Activated CD4-positive, alpha-beta T cell treated with anti-CD3 and anti-CD28 coated beads for 1 hour (primary cell): ENCODE results near the gene PTPN1.

Source experiments
- DNase-seq: peaks from one replicate; pipeline ENCODE4 v3.0.0-alpha.2; 2020

Gene PTPN1

DNA sequence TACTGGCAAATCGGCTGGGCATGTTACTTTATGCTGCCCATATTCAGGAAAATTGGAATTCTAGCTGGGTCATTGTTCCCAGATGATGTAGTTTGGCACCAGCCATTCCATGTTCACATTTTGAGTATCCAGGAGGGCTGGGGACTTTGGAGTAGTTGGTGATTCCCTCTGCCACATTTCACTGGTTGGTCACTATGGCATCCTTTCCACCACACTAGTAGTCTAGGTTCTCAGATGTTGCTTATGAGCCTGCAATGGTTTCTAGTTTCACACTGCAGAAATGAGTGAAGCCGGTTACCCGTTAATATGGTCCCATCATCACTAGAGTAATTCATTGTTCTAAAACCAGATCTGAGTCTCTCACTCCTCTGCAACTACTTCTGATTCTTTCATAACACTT lies 4.6 kb downstream of the PTPN1 start:
- no peak for DNase-seq

DNA sequence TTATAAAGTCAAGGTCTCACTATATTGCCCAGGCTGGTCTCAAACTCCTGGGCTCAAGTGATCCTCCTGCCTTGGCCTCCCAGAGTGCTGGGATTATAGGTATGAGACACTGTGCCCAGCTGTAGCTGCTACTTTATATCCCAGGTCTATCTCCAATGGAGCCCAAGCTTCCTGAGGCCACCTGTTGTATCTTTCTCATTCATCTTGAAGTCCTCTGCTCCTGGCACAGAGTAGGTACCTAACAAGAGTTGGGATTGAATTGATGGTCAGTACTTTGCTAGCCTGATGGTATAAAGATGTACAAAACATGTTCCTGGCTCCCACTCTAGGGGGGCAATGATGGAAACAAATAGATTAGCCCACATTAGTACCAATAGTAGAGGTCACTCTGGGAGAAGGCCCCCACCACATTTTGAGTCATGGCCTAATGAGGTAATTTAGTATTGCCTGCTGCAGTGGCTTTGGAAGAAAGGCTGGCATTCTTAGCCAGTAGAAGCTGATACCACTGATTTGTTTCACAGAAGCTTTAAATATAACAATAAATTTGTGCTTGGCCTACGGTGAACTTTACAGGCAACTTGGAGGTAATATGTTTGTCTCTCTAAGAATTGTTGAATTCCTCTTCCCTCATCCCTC lies 5.4 kb downstream of the PTPN1 start:
- DNase-seq, result no peak

DNA sequence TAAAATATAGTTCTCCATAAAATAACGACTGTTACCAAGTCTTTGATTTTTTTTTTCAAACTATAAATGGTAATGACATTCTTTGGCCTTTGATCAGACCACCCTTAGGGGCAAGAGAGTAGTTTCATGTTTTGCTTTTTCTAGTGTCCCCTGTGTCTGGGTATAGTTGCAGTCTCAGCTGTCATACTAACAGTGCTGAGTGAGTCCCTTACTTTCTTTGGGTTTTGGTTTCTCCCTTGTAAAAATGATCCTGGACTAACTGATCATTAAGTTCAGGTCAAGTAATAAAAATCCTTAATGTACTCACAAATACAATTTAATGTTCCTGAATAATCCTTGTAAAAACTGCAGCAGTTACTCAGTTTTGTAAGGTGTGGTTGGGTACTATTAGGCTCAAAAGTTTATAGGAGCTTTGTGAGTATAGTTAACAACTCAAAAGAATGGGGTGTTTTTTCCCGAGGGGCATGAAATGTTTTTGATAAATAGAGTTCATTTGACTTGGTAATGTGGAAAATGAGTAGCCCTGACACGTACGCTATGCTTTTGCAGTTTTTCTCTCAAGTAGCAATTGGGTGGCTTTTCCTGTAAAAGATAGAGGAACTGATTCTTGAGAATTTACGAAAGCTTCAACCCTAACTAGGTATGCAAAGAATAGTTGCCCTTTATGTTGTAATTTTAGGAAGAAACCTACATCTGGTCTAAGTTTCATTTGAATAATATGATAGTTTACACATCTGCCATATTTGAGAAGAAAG lies 6.2 kb downstream of the PTPN1 start:
- DNase-seq, result no peak

DNA sequence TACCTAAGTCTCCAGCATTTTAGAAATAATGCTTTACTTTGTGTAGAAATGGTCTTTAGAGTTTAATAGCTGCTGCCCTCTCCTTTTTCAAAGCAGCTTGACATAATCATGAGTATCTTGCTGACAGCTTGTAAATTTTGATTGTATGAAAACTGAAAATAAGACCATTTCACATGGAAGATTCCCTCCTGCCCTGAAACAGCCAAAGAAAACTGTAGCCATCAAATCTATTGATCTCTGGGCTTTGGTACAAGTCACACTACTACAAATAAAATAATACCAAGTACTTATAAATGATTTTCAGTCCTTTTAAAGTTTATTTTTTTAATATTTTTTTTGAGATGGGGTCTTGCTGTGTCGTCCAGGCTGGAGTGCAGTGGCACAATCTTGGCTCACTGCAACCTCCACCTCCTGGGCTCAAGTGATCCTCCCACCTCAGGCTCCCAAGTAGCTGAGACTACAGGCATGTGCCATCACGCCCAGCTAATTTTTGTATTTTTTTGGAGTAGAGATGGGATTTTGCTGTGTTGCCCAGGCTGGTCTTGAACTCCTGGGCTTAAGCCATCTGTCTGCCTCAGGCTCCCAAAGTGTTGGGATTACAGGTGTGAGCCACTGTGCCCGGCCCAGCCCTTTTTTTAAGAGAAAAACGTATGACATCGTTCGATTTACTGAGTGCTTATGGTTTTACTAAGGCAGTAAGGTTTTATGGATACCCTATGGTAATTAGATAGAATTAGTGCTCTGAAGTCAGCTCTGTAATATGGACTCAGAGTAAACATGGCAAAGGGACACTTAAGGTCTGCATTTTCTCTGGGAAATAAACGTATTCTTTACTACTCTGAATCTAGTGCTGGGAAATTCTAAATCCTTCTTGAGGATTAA lies 7.0 kb downstream of the PTPN1 start:
- no peak for DNase-seq

DNA sequence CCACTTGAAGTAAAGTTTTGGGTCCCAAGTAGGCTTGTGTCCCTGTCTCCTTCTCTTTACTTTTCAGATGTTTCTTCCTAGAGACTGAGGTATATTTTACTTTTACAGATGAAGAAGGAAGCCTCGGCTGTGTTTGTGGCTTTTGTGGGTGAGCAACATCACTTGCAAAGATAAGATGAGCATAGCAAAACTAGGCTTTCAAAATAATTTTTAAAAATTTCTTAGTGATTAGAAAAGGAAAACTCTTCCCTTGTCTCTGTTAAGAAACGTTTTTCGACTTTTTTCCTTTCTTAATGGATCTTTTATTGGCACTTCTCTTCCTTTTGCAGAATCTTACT lies 7.6 kb downstream of the PTPN1 start:
- DNase-seq, result no peak

DNA sequence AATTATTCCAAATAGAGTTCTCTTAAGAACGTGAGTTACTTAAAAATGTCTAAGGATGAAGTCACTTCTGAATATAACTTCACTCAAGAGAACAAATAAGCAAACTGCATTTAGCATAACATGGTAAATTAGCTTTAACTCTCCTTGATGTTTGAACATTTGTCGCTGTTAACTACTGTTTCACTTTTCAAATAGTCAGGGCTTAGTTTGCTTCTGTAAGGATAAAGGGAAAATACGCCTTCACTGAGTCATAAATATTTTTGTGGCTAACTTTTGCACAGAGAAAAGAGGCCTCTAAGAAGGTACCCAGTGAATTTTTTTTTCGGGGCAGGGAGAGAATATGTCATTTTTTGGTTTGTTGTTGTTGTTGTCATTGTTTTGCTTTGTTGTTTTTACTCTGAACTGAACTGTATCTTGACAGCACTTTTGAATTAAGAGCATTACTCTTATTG lies 8.1 kb downstream of the PTPN1 start:
- no peak for DNase-seq

DNA sequence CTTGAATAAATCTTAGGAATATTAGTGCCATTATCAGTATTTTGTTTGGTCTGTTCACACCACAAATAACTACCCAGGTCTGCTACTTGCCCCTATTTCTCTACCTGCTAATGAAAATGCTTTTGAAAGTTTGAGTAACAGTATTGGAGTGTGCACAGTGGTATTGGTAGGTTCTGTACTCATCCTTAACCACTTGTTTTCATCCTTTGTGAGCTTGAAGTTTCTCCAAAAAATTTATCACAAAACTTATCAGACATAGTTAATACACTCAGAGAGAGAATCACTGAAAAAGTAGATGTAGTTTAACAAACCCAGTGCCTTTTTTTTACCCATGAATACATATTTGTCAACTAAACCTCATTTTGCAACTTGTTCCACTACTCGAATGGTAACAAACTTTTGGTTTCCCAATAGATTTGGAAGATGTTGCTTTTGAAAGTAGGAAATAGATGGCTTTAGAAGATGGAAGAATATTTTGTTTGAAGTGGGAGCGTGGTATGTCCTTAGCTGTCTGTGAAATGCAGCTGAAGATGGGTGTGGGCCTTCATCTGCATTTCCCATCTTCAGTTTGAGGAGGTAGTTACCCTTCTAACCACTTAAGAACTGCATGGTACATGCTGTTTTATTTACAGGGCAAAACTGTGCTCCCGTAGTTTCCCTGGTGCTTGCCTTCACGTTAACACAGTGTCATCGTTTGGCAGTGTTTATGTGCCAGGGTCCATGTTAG lies 9.0 kb downstream of the PTPN1 start:
- DNase-seq, result no peak

DNA sequence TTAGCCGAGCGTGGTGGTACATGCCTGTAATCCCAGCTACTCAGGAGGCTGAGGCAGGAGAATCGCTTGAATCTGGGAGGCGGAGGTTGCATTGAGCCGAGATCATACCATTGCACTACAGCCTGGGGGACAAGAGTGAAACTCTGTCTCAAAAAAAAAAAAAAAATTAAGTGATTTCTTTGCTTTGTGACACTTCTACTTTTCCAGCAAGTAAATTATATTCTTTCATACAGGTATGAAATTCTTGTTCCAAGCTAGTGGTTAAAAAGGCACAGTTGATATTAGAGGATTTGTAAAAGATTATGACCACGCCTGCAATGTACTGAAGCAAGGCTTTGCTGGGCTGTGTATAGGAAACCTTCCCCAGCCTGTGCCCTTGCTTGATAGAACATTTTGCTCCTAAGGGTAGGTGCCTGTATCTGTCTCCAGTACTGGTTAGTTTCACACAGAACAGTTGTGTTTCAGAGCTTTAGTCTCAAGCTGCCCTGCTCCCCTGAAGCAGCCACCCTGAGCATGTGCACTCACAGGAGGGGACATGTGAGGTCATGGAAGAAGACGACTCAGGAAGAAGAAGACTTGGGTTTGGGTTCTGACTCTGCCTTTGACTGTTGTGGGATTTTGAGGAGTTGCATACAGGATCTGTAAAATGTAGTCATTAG lies 10.2 kb downstream of the PTPN1 start:
- no peak for DNase-seq

DNA sequence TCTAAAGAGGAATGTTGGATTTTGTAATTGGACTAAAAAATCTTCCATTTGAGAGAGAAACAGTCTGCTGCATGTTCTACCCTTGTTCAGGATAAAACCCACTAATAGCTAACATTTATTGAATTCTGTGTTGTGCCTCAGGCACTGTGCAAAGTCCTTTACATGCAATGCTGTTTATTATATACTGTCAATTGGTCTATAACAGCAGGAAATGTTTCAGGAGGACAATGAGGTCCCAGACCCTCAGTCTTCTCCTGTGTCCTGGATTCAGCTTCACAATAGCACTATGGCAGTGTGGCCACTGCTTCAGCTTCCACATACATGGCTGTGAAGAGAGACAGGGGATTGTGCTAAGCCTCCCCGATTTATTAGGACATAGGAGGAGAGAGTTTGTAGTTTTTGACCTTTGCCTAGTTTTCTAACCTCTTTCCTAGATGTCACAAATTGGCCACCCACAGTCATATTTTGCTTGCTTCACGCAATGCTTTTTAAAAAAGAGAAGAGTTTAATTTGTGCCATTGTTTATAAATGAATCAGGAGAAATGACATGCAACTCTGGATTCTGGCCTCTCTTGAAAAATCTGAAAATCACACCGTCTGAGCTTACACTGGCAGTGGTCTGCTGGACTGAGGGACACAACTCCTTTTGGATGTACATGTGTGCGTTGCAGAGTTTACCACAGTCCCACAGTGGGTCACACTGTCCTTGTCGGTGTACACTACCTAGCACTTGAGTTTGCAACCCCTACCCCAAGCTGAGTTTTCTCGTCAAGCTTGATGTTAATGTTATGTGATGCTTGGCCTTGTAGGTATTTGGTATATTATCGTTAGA lies 11.3 kb downstream of the PTPN1 start:
- DNase-seq, result no peak

DNA sequence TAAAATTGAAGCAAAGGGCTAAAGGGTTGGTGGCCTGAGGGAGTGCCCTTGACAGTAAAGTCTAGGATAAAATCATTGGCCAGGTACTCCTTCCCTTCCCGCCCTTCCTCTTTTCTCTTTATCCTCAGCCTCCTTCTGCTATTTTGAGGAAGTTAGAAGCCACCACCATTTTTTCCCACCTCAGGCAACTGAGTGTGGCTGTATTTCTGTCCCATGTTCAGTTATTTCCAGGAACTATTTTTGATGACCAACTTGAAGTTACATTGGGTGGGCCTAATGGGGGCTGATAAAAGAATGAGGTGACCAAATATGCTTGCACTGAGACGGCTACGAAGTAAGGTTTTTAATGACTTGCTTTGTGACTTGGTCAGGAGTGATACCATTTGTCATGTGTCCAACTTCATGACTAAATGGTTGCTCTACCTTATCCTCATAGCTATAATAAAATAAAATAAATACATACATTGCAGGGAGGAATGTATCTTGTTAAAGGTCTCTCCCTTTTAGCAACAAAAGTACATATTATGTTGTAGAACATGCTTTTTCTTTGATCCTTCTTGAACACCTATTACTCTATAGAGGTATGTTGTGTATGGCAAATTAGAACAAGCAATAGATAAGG lies 12.0 kb downstream of the PTPN1 start:
- DNase-seq, result no peak

DNA sequence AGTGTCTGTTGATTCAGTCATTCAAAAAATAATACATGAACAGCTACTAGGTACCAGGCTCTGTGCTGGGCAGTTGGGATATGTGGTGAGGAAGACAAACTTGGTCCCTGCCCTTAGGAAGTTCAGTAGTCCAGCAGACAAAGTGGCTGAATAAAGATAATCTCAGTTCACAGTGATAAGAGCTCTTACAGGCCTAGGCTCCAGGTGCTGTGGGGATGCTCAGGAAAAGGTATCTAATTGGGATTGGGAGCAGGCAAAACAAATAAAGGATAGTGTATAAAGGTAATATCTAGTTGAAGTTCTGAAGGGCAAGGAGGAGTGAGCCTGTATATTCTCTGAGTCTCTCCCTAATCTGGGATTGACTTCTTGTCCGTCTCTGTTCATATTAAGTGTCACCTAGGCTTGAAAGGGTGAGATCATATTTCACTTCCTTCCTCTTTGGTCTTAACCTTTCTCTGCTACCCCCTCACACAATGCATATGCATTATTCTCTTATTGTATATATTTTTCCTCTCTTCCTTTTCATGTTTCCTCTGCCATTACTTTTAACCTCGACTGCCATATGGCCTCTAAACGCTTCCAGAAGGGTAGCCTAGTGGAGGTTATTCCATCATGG lies 13.5 kb downstream of the PTPN1 start:
- DNase-seq, result no peak

DNA sequence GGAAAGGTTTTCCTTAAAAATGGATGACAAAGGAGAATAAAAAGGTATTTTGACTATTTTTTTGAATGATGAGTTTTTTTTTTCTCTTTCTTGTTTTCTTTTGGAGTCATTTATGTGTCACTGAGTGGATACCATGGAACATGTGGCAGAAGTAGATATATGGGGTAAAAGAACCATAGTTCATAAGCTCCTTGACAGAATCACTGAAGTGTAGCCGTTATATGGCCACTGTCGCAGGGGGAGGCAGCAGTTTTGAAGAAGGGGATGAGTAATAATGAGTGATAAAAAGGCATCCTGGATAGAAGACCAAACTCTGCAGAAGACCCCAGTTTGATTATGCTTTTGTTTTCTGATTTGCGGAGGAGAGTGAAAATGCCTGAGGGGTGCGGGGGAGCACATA lies 15.5 kb downstream of the PTPN1 start:
- DNase-seq, result no peak

DNA sequence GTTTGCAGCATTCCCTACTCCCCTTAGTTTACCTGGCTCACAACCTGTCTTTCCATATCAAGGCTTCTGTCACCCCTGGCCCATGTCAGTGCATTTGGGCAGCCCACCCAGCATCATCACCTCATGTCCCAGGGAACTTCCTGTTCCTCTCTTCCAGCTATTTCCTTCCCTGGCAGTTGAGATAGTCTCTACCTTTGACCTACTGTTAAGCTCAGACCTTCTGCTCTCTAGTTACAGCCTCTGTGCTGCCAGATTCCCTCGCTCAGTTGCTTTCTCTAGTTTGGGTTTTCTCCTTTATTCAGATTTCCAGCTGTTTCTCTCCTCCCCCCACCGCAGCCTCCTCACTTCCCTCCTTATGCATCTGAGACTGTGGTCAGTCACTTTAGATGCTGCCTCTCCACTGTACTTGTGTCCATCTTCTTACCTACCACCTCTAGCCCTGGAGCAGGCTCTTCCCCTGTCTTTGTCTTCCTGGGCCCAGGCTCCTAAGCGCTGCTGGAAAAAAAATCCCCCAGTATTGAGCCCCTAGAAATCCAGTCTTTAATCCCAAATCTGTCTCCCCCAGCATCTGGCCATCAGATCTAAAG lies 16.3 kb downstream of the PTPN1 start:
- no peak for DNase-seq

DNA sequence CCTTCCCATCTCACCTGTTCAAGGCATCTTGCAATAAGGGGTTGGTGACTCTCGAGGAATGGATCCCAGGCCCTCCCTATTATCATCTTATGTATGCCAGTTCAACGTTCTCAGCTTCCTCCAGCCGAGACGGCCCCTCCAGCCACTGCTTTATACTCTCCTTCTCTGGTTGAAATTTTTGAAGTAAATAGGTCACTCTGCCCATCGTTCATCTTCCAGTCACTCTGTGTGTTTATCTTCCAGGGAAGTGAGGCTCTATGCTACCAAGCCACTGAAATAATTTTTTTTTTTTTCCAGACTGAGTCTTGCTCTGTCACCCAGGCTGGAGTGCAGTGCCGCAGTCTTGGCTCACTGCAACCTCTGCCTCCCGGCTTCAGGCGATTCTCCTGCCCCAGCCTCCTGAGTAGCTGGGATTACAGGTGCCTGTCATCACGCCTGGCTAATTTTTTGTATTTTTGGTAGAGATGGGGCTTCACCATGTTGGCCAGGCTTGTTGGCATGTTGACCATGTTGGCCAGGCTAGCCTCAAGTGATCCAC lies 17.0 kb downstream of the PTPN1 start:
- DNase-seq, result no peak

DNA sequence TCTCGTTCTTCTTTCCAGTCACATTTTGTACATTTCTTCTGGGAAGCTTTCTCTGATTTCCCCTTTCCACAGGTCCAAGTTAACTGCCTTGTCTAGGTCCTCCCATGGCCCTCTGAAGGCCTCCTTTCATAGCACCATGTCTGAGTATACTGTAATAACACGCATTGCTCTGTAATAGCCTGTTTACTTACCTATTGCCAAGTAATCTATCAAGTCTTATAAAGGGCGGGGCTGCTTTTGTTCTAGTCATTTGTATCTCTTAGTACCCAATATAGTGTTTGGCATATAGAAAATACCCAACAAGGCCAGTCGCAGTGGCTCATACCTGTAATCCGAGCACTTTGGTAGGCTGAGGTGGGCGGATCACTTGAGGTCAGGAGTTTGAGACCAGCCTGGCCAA lies 17.9 kb downstream of the PTPN1 start:
- DNase-seq, result no peak

DNA sequence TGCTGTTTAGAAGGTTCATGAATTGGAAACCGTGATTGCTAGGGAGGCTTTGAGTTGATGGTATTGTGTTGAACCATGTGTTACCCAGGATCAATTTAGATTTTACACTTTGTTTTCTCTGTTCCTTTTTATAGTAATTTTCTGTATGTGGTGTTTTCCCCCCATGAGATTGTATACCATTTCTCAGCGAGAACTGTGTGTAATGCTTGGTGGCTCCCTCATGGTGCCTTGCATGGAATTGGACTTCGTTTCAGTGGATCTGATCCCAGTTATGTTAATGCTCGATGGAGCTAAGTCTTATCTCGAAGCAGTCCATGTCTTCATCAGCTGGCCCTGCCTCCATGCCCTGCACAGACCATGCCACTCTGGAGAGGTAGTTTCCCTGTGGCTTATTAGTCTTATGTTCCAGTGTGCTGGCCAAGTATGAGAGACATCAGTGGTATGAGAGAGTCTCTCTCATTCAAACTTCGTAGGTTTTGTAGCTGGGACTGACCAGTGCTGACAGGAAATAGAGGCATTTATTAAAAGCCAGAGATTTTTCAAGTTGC lies 18.7 kb downstream of the PTPN1 start:
- no peak for DNase-seq

DNA sequence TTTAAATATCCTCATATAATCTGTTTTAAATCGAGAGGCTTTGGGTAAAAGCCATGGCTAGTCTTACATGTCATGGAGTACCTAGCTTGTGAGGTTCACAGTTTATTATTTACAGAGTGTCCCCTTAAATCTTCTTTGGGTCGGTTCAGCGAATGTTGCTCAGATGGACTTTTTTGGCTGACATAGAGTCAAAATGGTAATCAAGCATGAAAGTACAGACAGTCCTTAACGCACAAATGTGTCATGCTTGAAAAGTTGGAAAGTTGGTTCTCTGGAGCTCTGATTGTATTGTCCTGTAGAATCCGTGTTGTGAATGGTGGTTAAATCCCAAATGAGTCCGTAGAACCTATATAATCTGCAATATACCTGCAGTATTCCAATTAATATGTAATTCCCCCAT lies 22.0 kb downstream of the PTPN1 start:
- DNase-seq, result no peak

DNA sequence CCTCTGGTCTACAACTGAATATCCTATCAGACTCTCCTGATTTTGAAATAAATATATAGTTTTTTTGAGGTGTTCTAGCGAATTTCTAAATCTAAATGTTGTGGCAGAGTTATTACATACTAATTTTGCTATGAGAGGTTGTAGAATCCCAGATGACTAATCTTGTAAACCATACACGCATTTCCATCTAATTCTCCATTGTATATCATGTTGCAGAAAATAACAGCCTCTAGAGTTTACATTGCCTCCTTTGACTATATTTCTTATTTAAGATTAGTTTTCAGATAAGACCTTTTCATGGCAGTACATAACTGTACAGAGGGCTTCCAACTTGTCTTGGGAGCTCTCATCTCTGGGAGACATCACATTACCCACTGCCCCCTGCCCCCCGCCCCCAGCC lies 22.9 kb downstream of the PTPN1 start:
- DNase-seq, result no peak

DNA sequence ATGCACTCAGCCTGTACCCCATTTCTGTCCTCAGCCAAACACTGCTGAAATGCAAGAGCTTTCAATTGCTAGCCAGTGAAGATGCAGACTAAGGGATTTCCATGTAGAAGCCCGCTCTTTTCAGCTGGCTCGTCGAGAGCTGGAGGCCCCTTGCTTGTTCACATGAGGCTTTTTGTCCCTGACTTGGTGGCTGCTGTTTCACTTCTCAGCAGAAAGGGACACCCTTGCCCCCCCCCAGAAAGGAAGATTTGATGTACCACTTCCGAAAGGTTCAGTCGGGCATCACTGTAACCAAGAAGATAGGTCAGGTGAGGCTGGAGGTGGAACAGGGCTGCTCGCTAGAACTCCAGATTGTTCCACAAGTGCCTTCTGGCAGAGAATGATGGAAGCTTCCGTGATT lies 23.3 kb downstream of the PTPN1 start:
- no peak for DNase-seq

DNA sequence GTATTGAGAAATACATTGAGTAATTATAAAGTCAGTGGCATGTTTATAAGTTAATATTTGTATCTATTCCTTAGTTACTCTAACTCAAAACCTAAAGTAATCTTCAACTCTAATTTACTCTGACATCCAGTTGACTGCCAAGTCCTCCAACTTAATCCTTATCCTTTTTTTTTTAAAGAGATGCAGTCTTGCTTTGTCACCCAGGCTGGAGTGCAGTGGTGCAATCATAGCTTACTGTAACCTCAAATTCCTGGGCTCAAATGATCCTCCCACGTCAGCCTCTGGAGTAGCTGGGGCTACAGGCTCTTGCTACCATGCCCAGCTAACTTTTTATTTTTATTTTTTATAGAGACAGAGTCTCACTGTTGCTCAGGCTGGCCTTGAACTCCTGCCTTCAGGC lies 24.4 kb downstream of the PTPN1 start:
- DNase-seq, result no peak
